ENCODE data around the gene DIPK1C. TPM values are rescaled to one million over a fixed set of nuclear protein-coding genes. Genes with fewer than 3 reads are reported as not detected.
A peak's percentile ranks its signal among the peaks of the same experiment; 100 is the strongest.
"Not testable (repeated sequence)": the region's sequence is repeated elsewhere in the genome, so short reads cannot be mapped to it uniquely, and the experiment has no call there.

The DIPK1C gene
- total RNA-seq = not detected

- peaks cover 2% of the 10 kb centered on the region for H3K4me1 Mint-ChIP-seq (ENCODE audit: low read depth)
- CTCF ChIA-PET = interaction anchor here (1.0 kb wide), 1 partner anchor 12 kb away, joined by 3 read pairs; no protein-coding TSS in a partner anchor
- peak within 1 kb of the TSS; percentile 53 for H3K4me3 Mint-ChIP-seq
- H3K9me3 Mint-ChIP-seq = no peaks in the 10 kb centered on the region
- H3K36me3 Mint-ChIP-seq (ENCODE audit: low read depth) = no peaks in the 10 kb centered on the region
- TF ChIP-seq, protein P1, sequence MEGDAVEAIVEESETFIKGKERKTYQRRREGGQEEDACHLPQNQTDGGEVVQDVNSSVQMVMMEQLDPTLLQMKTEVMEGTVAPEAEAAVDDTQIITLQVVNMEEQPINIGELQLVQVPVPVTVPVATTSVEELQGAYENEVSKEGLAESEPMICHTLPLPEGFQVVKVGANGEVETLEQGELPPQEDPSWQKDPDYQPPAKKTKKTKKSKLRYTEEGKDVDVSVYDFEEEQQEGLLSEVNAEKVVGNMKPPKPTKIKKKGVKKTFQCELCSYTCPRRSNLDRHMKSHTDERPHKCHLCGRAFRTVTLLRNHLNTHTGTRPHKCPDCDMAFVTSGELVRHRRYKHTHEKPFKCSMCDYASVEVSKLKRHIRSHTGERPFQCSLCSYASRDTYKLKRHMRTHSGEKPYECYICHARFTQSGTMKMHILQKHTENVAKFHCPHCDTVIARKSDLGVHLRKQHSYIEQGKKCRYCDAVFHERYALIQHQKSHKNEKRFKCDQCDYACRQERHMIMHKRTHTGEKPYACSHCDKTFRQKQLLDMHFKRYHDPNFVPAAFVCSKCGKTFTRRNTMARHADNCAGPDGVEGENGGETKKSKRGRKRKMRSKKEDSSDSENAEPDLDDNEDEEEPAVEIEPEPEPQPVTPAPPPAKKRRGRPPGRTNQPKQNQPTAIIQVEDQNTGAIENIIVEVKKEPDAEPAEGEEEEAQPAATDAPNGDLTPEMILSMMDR (IDR thresholded peaks at IDR 0.05) = no peak
- ATAC-seq = peak; percentile 37
- H3K27ac Mint-ChIP-seq = no peak within 1 kb of the TSS
- H3K27me3 Mint-ChIP-seq = peaks cover 28% of the 10 kb centered on the region
- no peak for DNase-seq
- intact Hi-C loops (cut with micrococcal nuclease) = no loop called here
- POLR2A ChIA-PET = no interaction called here
Observed at GRCh38 chr18:74457043-74457724, at the start of gene DIPK1C. DIPK1C (minus strand) TSS chr18:74457308; CDS start chr18:74457259, 49 bp downstream.

DNA sequence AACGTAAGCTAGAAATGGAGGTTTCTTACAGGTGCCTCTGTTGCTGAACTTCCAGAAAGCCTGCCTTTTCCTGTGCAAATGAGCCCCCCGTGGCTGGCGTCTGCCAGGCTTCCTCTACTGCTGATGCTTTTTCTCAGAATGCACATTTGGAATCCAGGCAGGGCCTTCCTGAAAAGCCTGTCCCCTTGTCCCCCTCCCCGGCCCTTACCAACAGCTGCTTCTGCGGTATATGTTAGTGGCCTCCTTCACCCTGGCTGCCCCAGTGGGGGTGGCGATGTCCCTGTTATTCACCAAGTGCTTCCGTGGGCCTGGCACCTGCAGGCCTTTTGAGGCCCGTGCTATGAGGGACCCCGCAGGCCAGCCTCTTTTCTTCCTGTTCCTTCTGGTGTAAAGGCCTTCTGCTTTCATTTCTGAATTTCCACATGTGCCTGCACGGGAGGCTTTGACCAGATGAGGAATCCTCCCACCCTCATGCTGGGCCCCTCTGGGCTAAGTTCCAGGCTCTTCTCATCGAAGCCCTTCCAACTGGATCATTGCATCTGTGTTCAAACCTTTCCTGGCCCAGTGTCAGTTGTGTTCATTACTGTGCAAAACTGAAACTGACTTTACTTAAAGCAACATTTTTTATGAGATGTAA, 49.5 kb upstream of the DIPK1C start:
- POLR2A ChIA-PET = interaction anchor here (1.1 kb wide), 1 partner anchor 10 kb away, joined by 5 read pairs; the partner anchor contains the start of gene CNDP2
- Mint-ChIP-seq H3K27me3 (no peaks in the 10 kb centered on the region), H3K36me3 (ENCODE audit: low read depth) (peaks cover 63% of the 10 kb centered on the region), H3K27ac (no peak overlapping the region), H3K9me3 (no peaks in the 10 kb centered on the region), H3K4me3 (no peak overlapping the region), H3K4me1 (ENCODE audit: low read depth) (peaks cover 6% of the 10 kb centered on the region)
- CTCF ChIA-PET = interaction anchor here (1.0 kb wide), 1 partner anchor 45 kb away, joined by 3 read pairs; no protein-coding TSS in a partner anchor
- no peak for DNase-seq
- intact Hi-C loops (cut with micrococcal nuclease) = no loop called here
- no peak for ATAC-seq
- TF ChIP-seq, protein P1 (IDR thresholded peaks at IDR 0.05) = no peak

DNA sequence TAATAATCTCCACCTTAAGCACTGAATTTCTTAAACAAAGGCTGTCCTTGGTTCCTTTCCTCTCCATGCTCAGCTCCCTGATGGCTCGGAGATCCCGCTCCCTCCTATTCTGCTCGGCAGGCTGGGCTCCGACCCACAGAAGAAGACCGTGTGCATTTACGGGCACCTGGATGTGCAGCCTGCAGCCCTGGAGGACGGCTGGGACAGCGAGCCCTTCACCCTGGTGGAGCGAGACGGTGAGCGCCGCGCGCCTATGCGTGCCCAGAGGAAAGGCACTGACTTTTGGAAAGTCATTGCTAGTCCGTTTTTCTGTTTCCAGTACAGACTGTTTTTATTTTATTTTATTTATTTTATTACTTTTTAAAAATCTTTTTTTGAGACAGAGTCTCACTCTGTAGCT, 48.7 kb upstream of the DIPK1C start:
- TF ChIP-seq, protein P1 (IDR thresholded peaks at IDR 0.05) = no peak
- Mint-ChIP-seq H3K27me3 (no peaks in the 10 kb centered on the region), H3K27ac (no peak overlapping the region), H3K4me3 (no peak overlapping the region), H3K36me3 (ENCODE audit: low read depth) (peaks cover 68% of the 10 kb centered on the region), H3K9me3 (no peaks in the 10 kb centered on the region), H3K4me1 (ENCODE audit: low read depth) (peaks cover 12% of the 10 kb centered on the region)
- DNase-seq (no peak), ATAC-seq (no peak)
- ChIA-PET POLR2A (interaction anchor here (1.1 kb wide), 1 partner anchor 9 kb away, joined by 5 read pairs; the partner anchor contains the start of gene CNDP2), CTCF (interaction anchor here (0.9 to 1.0 kb wide), 2 partner anchors 46 to 152 kb away, joined by 3 to 5 read pairs; no protein-coding TSS in a partner anchor)
- intact Hi-C loops (cut with micrococcal nuclease) = no loop called here

DNA sequence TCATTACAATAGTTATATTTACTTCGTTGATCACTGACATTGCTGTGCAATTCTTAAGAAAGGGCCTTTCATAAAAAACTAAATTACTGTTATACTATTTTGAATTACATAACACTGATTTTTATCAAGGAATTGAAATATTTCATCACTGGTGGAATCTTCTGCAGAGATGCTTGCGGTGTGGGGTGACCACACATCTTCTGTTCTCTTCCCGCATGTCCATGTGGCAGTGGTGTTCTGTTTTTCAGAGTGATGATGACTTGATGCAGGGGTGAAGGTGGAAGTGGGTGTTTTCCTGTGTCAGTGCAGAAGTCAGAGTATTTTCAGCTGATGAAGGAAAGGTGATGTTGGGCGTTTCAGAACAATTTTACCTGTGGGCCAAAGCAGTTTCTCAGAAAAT, 46.0 kb upstream of the DIPK1C start:
- no peaks in the 10 kb centered on the region for H3K9me3 Mint-ChIP-seq
- H3K4me3 Mint-ChIP-seq = no peak overlapping the region
- TF ChIP-seq, protein P1 (IDR thresholded peaks at IDR 0.05) = no peak
- no peak overlapping the region for H3K27ac Mint-ChIP-seq
- ATAC-seq (no peak), DNase-seq (no peak)
- H3K36me3 Mint-ChIP-seq (ENCODE audit: low read depth) = peaks cover 64% of the 10 kb centered on the region
- POLR2A ChIA-PET = no interaction called here
- peaks cover 36% of the 10 kb centered on the region for H3K4me1 Mint-ChIP-seq (ENCODE audit: low read depth)
- CTCF ChIA-PET = interaction anchor here (0.9 kb wide), 1 partner anchor 10 kb away, joined by 3 read pairs; no protein-coding TSS in a partner anchor
- intact Hi-C loops (cut with micrococcal nuclease) = no loop called here
- no peaks in the 10 kb centered on the region for H3K27me3 Mint-ChIP-seq

DNA sequence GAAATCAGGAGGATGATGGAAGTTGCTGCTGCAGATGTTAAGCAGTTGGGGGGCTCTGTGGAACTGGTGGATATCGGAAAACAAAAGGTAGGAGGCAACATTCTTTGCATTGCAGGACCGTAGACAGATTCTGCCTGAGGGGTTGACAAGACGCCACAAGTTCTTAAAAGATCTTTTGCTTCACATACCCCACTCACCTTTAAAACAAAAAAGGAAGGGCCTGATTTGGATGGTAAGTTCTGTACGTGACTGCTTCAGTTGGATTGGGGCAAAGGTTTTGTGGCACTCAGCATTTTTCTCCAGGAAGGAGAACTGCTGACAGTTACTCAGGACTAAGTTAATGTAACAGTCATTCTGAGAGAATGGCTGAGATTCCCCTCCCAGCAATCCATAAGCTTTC, 44.3 kb upstream of the DIPK1C start:
- no peak for ATAC-seq
- Mint-ChIP-seq H3K4me3 (no peak overlapping the region), H3K4me1 (ENCODE audit: low read depth) (peaks cover 50% of the 10 kb centered on the region), H3K9me3 (no peaks in the 10 kb centered on the region), H3K27ac (peak overlapping the region; percentile 99), H3K36me3 (ENCODE audit: low read depth) (peaks cover 56% of the 10 kb centered on the region), H3K27me3 (no peaks in the 10 kb centered on the region)
- TF ChIP-seq, protein P1 (IDR thresholded peaks at IDR 0.05) = no peak
- intact Hi-C loops (cut with micrococcal nuclease) = no loop called here
- CTCF ChIA-PET = no interaction called here
- DNase-seq = no peak
- POLR2A ChIA-PET = no interaction called here

GRCh38 chr18:74500774-74501173, 43.7 kb upstream of the DIPK1C start:
- POLR2A ChIA-PET = interaction anchor here (0.9 kb wide), 1 partner anchor 16 kb away, joined by 3 read pairs; no protein-coding TSS in a partner anchor
- Mint-ChIP-seq H3K4me1 (ENCODE audit: low read depth) (peaks cover 50% of the 10 kb centered on the region), H3K36me3 (ENCODE audit: low read depth) (peaks cover 55% of the 10 kb centered on the region), H3K4me3 (peak overlapping the region; percentile 61), H3K27ac (peak overlapping the region; percentile 99)
- H3K27me3 Mint-ChIP-seq; intact Hi-C loops (cut with micrococcal nuclease); H3K9me3 Mint-ChIP-seq; CTCF ChIA-PET; ATAC-seq; DNase-seq: not testable (repeated sequence)

All from activated CD8-positive, alpha-beta T cell treated with anti-CD3 and anti-CD28 coated beads for 36 hours (primary cell).